Hematopoietic multipotent progenitor cell treated with erythropoietin and hydrocortisone succinate and interleukin-3 and kit ligand, for 15 days (in vitro differentiated cells): ENCODE data around the gene PTPN13.
A peak's percentile ranks its signal among the peaks of the same experiment; 100 is the strongest.
"Not testable (repeated sequence)": the region's sequence is repeated elsewhere in the genome, so short reads cannot be mapped to it uniquely, and the experiment has no call there.

Experiments used
- DNase-seq: peaks from one replicate; pipeline ENCODE4 v3.0.0-alpha.2; 2015; ENCODE audit warnings: low spot score

PTPN13 gene

GRCh38 chr4:86641516-86642090 is 47.5 kb downstream of the PTPN13 start:
- no peak for DNase-seq

- DNase-seq: no peak
Measured at GRCh38 chr4:86644892-86645291, 50.8 kb downstream of the PTPN13 start.

GRCh38 chr4:86652332-86652932 is 58.3 kb downstream of the PTPN13 start:
- no peak for DNase-seq

GRCh38 chr4:86653237-86653865 is 59.2 kb downstream of the PTPN13 start:
- DNase-seq: peak; percentile 42

- DNase-seq: not testable (repeated sequence)
Measured at GRCh38 chr4:86656781-86657180, 62.7 kb downstream of the PTPN13 start.

- no peak for DNase-seq
Measured at GRCh38 chr4:86657382-86657781, 63.3 kb downstream of the PTPN13 start.

- DNase-seq: no peak
Measured at GRCh38 chr4:86657910-86658309, 63.8 kb downstream of the PTPN13 start.

GRCh38 chr4:86660401-86660800 is 66.3 kb downstream of the PTPN13 start:
- no peak for DNase-seq

- no peak for DNase-seq
Measured at GRCh38 chr4:86661006-86661405, 66.9 kb downstream of the PTPN13 start.

GRCh38 chr4:86661418-86661817 is 67.3 kb downstream of the PTPN13 start:
- no peak for DNase-seq

- DNase-seq: no peak
Measured at GRCh38 chr4:86664959-86665358, 70.8 kb downstream of the PTPN13 start.

GRCh38 chr4:86670298-86670697 is 76.2 kb downstream of the PTPN13 start:
- no peak for DNase-seq

- DNase-seq: no peak
Measured at GRCh38 chr4:86670756-86671155, 76.6 kb downstream of the PTPN13 start.

GRCh38 chr4:86675548-86675947 is 81.4 kb downstream of the PTPN13 start:
- DNase-seq: no peak

GRCh38 chr4:86678796-86679195 is 84.7 kb downstream of the PTPN13 start:
- DNase-seq: no peak

- DNase-seq: no peak
Measured at GRCh38 chr4:86679441-86679840, 85.3 kb downstream of the PTPN13 start.

GRCh38 chr4:86683167-86683566 is 89.1 kb downstream of the PTPN13 start:
- no peak for DNase-seq

- DNase-seq: no peak
Measured at GRCh38 chr4:86683983-86684382, 89.9 kb downstream of the PTPN13 start.

- no peak for DNase-seq
Measured at GRCh38 chr4:86685401-86685800, 91.3 kb downstream of the PTPN13 start.

GRCh38 chr4:86686741-86687140 is 92.6 kb downstream of the PTPN13 start:
- no peak for DNase-seq

GRCh38 chr4:86688026-86688425 is 93.9 kb downstream of the PTPN13 start:
- no peak for DNase-seq

GRCh38 chr4:86704601-86705000 is 110.5 kb downstream of the PTPN13 start:
- no peak for DNase-seq

GRCh38 chr4:86706923-86707597 is 112.9 kb downstream of the PTPN13 start:
- DNase-seq: no peak
